HG03460 (cell line): ENCODE measurements around the gene PALD1.
"Not testable (repeated sequence)": the region's sequence is repeated elsewhere in the genome, so short reads cannot be mapped to it uniquely, and the experiment has no call there.

Experiments
- ATAC-seq: cut with Tn5 transposase; IDR thresholded peaks from one replicate; pipeline ENCODE4 v1.9.1; 2021; ENCODE audit not compliant: unreplicated experiment

PALD1 gene

DNA sequence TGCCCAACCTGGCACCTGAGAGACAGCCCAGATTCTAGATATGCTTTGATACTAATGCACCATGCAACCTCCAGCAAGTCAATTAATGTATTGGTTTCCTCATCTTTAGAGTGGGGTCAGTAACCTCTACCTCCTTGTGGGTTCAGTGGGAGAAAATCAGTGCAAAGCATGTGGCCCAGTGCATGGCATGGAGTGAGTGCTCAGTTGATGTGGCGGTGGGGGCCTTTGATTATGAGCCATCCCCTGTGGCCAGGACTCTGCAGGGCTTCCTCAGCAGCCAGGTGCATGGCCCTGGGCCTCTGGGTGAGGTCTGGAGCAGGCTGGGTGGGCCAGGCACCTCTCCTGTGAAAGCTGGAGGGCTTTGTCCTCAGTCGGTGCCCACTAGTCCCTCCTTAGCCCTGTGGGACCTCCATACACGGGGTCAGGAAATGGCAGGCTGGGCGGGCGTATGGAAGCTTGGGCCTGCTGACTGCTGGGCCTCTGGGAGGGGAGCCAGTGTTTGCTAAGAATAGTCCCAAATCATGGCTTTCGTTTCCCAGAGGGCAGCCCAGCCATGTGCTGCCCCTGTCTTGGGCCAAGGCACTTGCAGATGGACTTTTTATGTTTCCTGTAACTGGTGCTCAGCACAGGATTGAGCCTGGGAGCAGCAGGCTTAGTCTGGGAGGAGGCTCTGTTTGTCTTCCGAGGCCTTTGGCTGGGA is 3.4 kb downstream of the PALD1 start:
- ATAC-seq: no peak

DNA sequence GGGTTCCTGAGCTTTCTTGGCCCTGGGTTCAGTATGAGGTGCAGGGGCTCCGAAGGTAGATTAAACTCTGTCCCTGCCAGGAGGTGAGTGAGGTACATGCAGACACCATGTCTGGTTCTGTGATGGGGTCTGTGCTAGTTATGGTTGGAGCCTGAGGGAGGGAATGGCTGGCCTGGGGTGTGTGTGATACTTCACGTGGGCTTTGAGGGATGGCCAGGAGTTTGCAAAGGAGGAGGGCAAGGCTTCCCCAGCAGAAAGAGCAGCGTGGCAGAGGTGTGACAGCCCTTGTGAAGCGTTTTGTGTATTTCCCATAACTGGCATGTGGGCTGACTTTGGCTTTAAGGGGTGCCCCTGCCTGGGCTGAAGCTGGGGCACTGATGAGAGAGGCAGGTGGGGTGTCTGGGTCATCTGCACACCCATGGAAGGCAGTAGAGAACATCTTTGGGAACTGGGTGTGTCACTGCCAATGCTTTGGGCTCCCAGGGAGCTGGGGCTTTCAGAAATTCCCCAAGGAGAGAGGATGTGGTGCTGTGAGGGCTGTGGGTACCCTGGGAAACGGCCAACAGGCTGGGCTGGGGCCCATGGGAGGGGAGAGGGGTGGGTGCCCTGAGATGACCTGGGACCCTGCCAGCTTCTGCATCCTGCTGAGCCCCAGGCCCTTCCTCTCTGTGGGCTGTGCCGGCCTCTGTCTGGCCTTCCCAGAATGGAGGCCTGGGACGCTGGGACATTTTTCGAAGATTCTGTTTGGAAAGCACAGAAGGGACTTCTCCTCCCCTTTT is 4.6 kb downstream of the PALD1 start:
- no peak for ATAC-seq

DNA sequence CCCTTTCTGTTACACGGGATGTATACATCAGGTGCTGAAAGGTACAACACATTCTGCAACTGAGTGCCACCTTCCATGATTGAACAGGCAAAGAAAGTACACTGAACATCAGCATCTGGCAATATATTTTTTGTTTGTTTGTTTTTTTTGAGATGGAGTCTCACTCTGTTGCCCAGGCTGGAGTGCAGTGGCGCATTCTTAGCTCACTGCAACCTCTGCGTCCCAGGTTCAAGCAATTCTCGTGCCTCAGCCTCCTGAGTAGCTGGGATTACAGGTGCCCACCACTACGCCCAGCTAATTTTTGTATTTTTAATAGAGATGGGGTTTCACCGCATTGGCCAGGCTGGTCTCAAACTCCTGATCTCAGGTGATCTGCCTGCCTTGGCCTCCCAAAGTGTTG is 5.3 kb downstream of the PALD1 start:
- not testable (repeated sequence) for ATAC-seq

DNA sequence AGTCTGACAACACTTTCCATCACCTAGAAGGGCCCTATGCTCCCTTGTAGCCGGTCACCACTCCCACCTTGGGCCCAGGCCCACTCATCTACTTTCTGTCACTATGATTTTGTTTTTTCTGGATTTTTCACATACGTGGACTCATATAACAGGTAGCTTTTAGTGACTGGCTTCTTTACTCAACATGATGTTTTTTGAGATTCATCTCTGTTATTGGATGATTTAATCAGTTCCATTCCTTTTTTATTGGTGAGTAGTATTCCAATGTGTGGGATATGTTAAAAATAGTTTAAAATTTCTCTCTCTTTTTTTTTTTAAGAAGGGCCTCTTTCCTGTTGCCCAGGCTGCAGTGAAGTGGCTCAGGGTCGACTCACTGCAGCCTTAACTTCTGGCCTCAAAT is 9.3 kb downstream of the PALD1 start:
- ATAC-seq: no peak

DNA sequence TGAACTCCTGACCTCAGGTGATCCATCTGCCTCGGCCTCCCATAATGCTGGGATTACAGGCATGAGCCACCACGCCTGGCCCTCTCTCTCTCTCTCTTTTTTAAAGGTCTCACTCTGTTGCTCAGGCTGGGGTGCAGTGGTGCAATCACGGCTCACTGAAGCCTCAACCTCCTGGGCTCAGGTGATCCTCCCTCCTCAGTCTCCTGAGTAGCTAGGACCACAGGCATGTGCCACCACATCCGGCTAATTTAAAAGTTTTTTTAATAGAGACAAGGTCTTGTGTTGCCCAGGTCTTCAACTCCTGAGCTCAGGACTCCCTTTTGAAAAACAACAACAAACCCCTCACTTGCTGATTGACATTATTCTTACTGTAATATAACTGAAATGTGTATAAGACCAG is 11.6 kb downstream of the PALD1 start:
- no peak for ATAC-seq

DNA sequence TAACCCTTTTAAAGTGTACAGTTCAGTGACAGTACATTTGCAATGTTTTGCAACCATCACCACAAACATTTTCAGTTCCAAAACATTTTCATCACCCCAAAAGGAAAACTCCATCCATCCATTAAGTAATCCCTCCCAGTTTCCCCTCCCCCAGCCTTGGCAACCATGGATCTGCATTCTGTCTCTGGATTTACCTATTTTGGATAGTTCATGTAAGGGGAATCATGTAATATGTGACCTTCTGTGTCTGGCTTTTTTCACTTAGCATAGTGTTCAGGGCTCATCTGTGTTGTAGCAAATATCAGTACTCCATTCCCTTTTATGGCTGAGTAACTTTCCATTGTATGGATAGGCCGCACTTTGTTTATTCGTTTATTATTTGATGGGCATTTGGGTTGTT is 13.0 kb downstream of the PALD1 start:
- no peak for ATAC-seq

DNA sequence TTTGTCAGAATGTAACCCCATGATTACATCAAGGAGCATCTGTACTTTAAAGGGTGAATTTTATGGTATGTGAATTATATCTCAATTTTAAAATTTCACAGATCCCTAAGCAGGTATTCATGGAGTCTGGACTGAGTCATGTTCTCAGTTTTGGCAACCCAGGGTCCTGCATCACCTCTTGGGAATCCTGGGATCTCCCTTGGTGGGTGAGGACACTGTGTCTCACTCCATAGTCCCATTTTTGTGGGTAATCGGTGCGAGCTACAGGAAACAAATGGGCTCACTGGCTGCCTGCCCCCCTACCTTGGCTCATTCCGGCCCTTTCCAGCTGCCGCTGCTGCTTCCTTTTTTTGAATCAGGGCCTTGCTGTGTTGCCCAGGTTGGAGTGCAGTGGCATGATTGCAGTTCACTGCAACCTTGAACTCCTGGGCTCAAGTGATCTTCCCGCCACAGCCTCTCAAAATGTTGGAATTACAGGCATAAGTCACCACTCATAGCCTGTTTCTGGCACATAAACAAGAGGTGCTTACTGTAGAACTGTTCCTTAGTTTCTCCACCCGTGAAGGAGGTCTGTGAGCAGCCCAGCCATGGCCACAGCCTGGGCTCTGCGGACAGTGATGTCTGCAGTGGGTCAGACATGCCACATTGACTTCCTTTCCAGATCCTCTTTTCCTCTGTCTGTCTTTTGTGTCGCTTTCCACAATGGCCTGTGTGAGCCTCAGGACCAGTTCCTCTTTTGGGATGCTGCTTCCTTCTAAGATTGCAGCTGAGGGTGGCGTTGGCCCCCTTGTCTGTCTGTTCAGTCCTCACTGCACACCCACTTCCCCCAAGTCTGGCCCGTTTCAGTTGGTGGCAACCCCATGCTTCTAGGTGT is 14.5 kb downstream of the PALD1 start:
- ATAC-seq: peak; percentile 20

DNA sequence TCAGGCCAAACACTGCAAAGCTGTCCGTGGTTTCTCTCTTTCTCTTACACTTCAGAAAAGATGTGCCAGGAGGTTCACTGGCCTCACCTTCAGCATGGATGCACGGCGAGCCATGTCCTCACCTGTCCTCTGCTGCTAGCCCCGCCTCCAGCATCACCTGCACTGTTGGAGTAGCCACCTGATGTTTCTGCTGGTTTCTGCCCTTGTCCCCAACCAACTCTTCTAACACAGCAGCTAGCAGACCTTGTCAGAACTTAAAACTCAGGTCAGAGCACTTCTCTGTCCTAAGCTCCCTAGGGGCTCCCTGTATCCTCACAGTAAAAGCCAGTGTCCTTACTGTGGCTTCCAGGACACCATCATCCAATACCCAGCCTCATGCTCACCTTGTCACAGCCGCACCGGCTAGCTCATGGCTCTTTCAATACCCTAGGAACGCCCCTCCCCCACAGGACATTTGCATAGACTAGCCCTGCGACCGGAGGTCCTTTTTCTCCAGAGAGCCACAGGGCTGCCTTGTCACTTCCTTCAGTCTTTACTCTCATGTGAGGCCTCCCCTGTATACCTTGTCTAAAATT is 15.2 kb downstream of the PALD1 start:
- ATAC-seq: peak; percentile 75

DNA sequence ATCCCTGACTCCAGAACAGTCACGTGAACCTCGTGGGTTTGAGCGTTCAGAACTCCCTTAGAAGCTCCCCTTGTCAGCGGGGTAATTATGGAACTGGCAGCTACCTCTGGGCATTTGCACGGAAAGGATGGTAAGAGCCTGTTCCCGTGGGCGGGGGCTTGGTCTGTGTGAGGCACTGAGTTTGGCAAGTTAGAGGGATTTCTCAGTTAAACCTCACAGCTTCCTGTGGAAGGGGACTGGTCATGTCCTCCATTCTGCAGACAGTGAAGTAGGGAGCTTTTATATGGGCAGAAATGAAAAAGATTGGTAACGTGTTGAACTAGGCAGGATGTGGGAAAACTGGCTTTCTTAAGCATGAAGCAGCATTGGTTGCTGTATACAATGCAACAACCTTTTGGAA is 16.0 kb downstream of the PALD1 start:
- peak; percentile 40 for ATAC-seq

DNA sequence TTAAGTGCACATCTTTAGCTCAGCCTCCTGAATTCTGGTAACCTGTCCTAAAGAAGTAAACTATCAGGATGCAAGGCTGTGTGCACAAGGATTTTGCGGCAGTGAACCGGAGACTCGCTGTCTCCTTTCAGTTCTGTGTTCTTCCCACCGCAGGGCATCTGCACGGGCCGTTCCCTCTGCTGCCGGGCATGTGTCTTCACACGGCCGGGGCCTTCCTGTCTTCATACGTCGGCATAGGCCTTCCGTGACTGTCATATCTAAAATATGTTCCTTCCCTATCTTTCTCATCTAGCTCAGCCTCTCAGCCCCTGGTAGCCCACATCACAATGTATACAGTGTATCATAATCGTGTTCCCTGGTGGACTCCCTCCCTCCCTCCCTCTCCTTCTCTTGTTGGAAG is 16.4 kb downstream of the PALD1 start:
- ATAC-seq: no peak

DNA sequence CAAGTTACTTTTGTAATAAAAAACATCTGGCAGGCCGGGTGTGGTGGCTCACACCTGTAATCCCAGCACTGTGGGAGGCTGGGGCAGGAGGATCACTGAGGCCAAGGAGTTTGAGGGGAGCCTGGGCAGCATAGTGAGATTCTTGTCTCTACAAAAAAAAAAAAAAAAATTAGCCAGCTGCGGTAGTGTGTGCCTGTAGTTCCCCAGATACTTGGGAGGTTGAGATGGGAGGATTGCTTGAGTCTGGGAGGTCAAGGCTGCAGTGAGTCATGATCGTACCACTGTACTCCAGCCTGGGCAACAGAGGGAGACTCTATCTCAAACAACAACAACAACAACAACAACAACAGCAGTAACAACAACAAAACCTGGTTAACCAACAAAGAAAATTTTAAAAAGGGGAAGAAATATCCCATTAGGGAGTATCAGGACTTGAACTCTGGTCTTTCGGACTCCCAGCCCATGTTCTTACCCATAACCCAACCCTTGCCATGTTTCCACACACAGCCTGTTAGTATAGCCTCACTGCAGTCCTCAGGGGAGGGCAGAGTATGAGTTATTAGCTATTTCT is 17.2 kb downstream of the PALD1 start:
- no peak for ATAC-seq

DNA sequence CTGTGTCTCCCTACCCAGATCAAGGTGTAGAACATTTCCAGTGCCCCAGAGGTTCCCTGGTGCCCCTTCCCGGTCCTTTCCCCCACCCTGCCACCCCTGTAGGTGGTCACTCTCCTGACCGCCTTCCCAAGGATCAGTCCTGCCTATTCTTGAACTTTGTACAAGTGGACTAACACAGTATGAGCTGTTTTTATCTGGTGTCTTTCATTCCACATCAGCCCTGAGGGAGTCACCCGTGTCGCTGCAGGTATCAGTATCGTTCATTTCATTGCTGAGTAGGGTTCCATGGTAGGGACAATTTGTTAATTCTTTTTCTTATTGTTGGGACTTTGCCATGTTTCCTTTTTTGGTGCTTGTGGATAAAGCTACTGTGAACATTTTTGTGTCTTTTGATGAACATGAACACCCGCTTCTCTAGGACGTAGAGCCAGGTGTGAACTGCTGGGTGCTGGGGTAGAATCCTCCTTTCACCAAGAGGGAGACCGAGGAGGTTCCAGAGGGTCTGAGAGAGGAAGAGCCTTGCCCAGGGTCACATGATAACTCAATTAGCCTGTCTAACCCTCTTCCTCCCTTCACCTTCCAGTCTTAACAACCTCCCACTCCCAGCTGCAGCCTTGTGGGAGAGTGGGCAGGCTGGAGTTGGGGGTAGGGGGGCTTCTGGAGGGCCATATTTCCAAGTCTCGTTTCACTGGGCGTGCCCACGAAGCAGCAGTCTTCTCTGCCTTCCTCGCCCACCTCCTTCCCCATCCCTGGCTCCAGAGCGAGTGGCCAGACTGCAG is 18.0 kb downstream of the PALD1 start:
- no peak for ATAC-seq

DNA sequence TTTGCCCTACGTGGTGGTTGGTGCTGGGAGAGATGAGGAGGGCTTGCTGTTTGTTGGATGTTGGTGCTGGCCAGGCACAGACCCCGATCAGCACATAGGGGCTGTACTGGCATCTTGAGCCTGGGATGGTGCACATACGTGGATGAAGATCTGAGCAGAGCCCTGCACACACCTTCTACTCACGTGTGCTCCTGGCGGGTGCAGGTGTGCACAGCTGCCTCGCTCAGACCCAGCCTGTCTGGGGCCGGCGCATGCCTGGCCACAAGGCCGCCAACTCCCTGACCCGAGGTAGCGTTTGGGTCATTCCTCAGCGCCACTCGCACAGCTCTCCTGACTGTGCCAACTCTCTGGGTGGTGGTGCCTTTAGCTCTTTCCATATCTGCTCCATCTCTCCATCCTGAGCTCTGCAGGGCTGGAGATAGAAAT is 18.6 kb downstream of the PALD1 start:
- no peak for ATAC-seq

DNA sequence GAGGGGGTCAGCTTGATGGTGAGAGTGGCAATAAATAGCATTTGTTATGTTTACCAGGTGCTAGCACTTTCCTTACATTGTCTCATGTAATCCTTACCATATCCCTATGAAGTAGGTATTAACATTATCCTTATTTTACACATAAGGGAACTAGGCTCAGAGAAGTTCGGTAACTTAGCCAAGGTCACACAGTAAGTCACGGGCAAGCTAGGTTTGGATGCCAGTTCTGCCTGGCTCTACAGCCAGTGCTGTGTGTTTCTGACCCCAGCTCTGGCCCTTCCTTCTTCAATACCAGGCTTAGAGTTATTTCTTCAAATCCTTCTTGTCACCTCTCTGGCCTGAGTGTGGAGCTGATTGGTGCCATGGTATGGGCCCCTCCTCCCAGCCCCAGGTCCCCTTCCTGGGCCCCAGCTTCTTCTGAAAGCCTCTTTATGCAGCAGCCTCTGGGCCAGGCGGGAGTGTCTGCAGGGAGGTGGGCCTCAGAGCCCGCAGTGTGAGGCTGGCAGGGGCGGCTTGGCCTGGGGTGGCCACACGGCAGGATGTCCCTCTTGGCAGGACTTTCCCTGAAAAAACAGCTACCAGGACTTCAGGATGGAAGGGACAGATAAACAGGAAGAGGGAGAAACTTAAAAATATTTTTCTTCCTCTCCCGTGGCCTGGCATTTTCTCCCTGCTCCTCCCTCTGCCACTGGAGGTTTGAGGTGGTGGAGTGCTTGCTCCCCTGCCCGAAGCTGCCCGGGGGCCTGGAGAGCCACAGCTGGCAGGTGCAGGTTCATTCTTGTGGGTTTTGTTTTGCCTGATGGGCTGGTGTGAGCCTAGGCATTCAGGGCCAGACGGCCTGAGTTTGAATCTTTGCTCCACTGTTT is 20.6 kb downstream of the PALD1 start:
- ATAC-seq: no peak

DNA sequence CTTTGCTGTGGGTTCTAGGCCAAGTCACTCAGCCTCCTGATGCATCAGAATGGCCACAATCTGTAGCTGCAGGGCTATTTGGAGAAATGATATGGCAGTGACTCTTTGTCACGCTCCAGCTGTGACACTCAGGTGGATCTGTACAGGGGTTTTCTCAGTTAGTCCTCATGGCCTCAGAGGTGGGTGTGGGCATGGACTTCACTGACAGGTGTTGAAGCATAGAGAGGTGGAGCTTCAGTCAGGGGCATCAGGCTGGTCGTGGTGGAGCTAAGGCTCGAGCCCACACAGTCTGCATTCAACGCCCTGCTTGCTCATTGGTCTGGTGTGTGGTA is 21.2 kb downstream of the PALD1 start:
- ATAC-seq: no peak

DNA sequence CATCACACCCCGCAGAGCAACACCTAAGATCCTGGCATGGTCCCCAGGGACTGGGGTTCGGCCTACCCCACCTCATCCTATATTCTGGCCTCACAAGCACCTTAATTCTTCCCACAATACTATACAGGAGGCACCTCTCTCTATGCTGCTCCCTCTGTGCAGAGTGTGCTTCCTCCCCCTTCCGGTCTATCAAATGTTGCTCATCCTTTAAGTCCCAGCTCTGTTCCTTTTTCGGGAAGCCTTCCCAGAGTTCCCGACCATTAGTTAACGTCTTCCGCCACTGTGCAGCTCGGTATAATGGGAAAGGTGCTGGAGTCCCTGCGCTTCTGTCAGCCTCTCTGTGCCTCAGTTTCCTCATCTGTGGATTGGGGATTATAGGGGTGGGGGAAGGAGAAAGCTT is 21.8 kb downstream of the PALD1 start:
- ATAC-seq: no peak

DNA sequence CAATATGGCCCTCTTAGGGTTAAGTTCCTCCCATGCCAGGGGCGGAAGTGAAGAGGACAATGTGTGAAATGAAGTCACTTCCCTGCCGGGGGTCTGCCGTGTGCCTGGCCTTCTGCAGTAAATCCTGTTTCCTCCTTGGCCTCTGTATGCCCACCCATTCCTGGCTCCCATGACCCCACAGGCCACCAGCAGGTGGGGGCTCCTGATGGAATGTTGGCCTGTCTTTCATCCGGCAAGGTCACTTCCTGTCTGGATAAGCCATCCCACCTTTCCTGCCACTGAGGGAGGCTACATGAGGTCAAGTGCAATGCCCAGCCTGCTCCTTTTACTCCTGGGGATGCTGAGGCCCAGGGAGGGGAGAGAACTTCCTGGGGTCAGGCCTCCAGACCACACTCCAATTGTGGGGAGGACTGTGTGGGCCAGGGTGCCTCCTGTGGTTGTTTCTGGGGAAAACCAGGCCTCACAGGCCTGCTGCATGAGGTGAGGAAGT is 22.3 kb downstream of the PALD1 start:
- no peak for ATAC-seq

DNA sequence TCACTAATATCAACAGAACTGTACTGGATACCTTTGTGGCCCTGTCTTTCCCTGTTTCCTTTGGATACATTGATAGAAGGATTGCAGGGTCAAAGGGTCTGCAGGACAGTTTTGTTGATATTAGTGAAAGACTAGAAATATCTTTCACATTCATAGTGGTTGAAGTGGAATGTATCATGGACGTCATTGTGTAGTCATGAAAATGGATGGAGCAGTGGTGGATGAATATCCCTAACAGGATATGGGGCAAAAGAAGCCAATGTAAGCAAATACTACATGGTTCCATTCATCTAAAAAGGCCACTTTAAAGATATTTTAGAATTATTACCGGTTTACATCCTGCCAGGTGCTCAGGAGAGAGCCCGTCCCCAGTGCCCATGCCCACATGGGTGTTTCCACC is 23.8 kb downstream of the PALD1 start:
- no peak for ATAC-seq

DNA sequence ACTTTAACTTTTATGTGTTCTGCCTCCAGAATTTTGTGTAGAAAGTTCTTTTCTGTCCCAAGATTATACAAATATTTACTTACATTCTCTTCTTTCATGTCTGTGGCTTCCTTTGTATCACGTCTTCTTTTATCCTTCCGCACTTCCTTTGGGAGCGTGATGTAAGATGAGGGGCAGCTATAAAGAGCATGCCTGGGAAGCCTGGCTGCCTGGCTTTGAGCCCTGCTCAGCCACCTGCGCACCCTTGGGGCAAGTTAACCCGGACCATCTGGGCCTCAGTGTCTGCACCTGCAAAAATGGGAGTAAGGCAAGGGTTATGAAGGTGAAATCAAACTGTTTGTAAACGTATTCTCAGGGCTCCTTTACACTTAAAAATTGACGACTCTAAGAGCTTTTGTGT is 25.2 kb downstream of the PALD1 start:
- no peak for ATAC-seq
